Transverse colon (tissue), 4 donors: ENCODE results near the gene MT1H. TPM values are rescaled to one million over a fixed set of nuclear protein-coding genes. Genes with fewer than 3 reads are reported as not detected.

Source experiments
- DNase-seq: peaks from one replicate; pipeline ENCODE4 v3.0.0-alpha.2; 2019
- H3K27ac ChIP-seq, 4 donors: fragments of 200-600 bp; sonication (generic); 2 replicates each; pipeline ENCODE4 v1.5.1; 2016 to 2018; ENCODE audit warnings: inconsistent platforms in 4 of 4
- H3K27me3 ChIP-seq: fragments of 200-600 bp; sonication (generic); 2 replicates; pipeline ENCODE4 v1.5.1; 2017; ENCODE audit warnings: inconsistent platforms
- H3K36me3 ChIP-seq, 4 donors: fragments of 200-600 bp; sonication (generic); 2 replicates each; pipeline ENCODE4 v1.5.1; 2017 to 2019; ENCODE audit warnings: inconsistent platforms in 4 of 4
- H3K4me1 ChIP-seq, 4 donors: fragments of 200-600 bp; sonication (generic); 2 replicates each; pipeline ENCODE4 v1.5.1; 2017 to 2020; ENCODE audit warnings: inconsistent platforms in 4 of 4
- H3K4me3 ChIP-seq, 4 donors: fragments of 200-600 bp; sonication (generic); 1 replicate in 1 of 4; 2 replicates in 3 of 4; pipeline versions ENCODE4 v1.5.1 to v1.6.1; 2017 to 2019; ENCODE audit warnings: inconsistent platforms in 4 of 4
- H3K9me3 ChIP-seq, 2 donors: fragments of 200-600 bp; sonication (generic); 2 replicates each; pipeline ENCODE4 v1.5.1; 2017 to 2019; ENCODE audit warnings: inconsistent platforms in 2 of 2
- EP300 ChIP-seq: sonication (generic); formaldehyde crosslinking; IDR thresholded peaks from one replicate; pipeline ENCODE4 v1.6.1; 2017; ENCODE audit warnings: antibody characterized with exemption, low read depth
- POLR2A ChIP-seq: fragments of 450-650 bp; IDR thresholded peaks from one replicate; pipeline ENCODE4 v1.6.1; 2016; ENCODE audit warnings: antibody characterized with exemption, mild to moderate bottlenecking, moderate library complexity
- POLR2AphosphoS5 ChIP-seq, 3 donors: sonication (generic); formaldehyde crosslinking; IDR thresholded peaks; one replicate each; pipeline ENCODE4 v1.6.1; 2016; ENCODE audit warnings: antibody characterized with exemption in 3 of 3
- WGBS, 2 donors: methylation state at CpG; one replicate each; pipeline ENCODE4 v1.1.5; 2018; ENCODE audit warnings: low coverage in 1 of 2; 5-methylcytosine and 5-hydroxymethylcytosine counted together
- in situ Hi-C, 4 donors: fragments of 200-750 bp; cut with MboI; loops; one replicate each; pipeline versions ENCODE4 v1.15.0 to v1.15.1; 2017; ENCODE audit warnings: low sequenced_read_pairs in 3 of 4, low pct_ligation_motif_present in 1 of 4, low pct_unique_long_range_greater_than_20kb in 1 of 4
- intact Hi-C: fragments of 100-400 bp; cut with DNase I; formaldehyde crosslinking; loops from one replicate; pipeline ENCODE4 v1.15.1; 2023; ENCODE audit warnings: low total_unique reads
- total RNA-seq, 4 donors: library from RNA; depleted of rRNA; stranded (reverse); fragments of >200 nt; gene quantifications; one replicate each; pipeline ENCODE4 v1.1.0, GENCODE V29; 2016
- TF ChIP-seq, protein P1 (sequence below), 5 experiments: fragments of 200-600 bp in 3 of 5; fragments of 450-650 bp in 2 of 5; sonication (generic) in 3 of 5; IDR thresholded peaks; 1 replicate in 2 of 5; 2 replicates in 3 of 5; pipeline ENCODE4 v1.5.1; 2016 to 2017; ENCODE audit warnings: antibody characterized with exemption in 5 of 5, inconsistent platforms in 3 of 5, mild to moderate bottlenecking in 2 of 5, moderate library complexity in 1 of 5

MT1H gene
- total RNA-seq, 4 donors from 2014 or later = 3.0 to 526 (median 5.6) TPM; not detected in 1

DNA sequence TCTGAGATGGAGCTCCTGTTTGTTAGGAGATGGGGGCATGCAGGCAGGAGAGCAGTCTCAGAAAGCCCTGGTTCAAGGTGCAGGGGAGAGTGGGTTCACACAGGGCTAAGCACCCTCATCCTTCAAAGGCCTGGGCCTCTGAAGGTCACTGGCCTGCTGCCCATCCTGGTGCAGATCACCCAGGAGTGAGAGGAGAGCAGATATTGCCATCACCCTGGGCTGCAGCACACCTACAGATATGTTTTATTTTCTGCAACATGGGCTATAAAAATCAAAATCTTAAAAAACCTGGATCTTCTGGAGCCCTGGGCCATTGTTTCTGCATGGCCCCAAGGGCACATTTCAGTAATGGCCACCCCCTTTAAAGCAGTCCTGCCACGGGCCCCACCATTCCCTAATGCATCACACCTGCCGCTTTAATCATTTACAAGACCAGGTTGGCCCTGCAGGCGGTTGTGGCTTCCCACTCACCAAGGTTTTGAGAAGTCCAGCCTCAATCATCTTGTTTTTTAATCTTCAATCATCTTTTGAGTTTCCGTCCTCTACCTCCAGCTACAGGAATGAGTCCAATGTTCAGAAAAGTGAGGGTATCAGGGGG lies 39.9 kb downstream of the MT1H start:
- in situ Hi-C loops (loop anchor here in 3 of 4 donors (5.0 to 10.0 kb wide), 4 partner anchors 125 to 197 kb away; partner anchors contain the start of gene MT3 (in 1 of the 3)), intact Hi-C loops (no loop called here)
- no peak overlapping the region for H3K4me3 ChIP-seq
- no peaks in the 10 kb centered on the region for H3K36me3 ChIP-seq
- H3K4me1 ChIP-seq = no peaks in the 10 kb centered on the region
- DNase-seq = no peak
- TF ChIP-seq EP300 = no peak
- TF ChIP-seq POLR2A = no peak
- no peak for TF ChIP-seq POLR2AphosphoS5 (IDR thresholded peaks at IDR 0.05)
- TF ChIP-seq, protein P1, sequence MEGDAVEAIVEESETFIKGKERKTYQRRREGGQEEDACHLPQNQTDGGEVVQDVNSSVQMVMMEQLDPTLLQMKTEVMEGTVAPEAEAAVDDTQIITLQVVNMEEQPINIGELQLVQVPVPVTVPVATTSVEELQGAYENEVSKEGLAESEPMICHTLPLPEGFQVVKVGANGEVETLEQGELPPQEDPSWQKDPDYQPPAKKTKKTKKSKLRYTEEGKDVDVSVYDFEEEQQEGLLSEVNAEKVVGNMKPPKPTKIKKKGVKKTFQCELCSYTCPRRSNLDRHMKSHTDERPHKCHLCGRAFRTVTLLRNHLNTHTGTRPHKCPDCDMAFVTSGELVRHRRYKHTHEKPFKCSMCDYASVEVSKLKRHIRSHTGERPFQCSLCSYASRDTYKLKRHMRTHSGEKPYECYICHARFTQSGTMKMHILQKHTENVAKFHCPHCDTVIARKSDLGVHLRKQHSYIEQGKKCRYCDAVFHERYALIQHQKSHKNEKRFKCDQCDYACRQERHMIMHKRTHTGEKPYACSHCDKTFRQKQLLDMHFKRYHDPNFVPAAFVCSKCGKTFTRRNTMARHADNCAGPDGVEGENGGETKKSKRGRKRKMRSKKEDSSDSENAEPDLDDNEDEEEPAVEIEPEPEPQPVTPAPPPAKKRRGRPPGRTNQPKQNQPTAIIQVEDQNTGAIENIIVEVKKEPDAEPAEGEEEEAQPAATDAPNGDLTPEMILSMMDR (IDR thresholded peaks at IDR 0.05) = no peak
- H3K9me3 ChIP-seq = no peaks in the 10 kb centered on the region
- 70 to 90% methylated on average over 3 to 4 of the region's 4 CpGs for WGBS, 2 donors
- no peaks in the 10 kb centered on the region for H3K27me3 ChIP-seq
- no peak overlapping the region for H3K27ac ChIP-seq

DNA sequence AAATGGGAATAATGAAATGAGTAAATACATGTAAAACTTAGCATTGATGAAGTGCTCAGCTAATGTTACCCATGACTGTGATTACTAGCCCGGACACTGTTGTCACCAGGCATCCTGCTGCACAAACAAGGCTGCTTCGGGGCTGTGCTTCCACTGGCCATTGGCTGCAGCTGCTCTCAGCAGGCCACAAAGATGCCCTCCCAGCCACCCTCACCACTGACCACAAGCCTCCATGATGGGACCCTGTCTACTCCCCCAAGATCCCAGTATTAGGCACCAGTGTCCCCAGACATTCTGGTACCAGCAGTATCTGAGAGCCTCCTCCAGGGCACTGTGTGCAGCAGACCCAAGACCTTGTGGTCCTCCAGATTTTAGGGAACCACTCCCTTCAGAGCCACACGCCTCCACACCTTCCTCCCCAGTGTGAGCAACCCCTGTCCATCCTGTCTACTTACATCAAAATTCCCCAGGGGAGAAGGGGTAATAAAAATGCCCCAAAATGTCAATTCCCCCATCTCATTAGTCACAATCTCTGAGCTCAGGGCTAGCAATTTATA lies 40.6 kb downstream of the MT1H start:
- whole genome bisulfite sequencing, 2 donors = 65 to 90% methylated on average over 2 to 3 of the region's 3 CpGs
- intact Hi-C loops = no loop called here
- no peaks in the 10 kb centered on the region for H3K27me3 ChIP-seq
- no peaks in the 10 kb centered on the region for H3K4me1 ChIP-seq
- in situ Hi-C loops = no loop called here
- no peak overlapping the region for H3K4me3 ChIP-seq
- H3K9me3 ChIP-seq = no peaks in the 10 kb centered on the region
- H3K36me3 ChIP-seq = no peaks in the 10 kb centered on the region
- no peak for DNase-seq
- TF ChIP-seq, protein P1 (IDR thresholded peaks at IDR 0.05) = no peak
- no peak for TF ChIP-seq POLR2AphosphoS5 (IDR thresholded peaks at IDR 0.05)
- TF ChIP-seq EP300 = no peak
- TF ChIP-seq POLR2A = no peak
- H3K27ac ChIP-seq = no peak overlapping the region

DNA sequence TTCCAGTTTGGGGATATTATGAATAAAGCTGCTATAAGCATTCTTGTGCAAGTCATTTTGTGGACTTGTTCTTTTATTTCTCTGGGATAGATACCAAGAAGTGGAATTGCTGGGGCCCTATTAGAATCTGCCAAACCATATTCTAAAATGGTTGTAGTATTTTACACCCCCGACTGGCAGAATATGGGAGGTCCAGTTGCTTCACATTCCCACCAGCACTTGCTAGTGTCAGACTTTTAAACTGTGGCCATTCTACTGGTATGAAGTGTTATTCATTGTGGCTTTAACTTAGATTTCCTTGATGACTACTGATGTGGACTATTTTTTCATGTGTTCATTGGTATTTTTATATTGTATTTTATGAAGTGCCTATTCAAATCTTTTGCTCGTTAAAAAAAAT lies 42.2 kb downstream of the MT1H start:
- Histone ChIP-seq H3K27ac (no peak overlapping the region), H3K36me3 (no peaks in the 10 kb centered on the region), H3K27me3 (no peaks in the 10 kb centered on the region), H3K9me3 (no peaks in the 10 kb centered on the region), H3K4me3 (no peak overlapping the region), H3K4me1 (no peaks in the 10 kb centered on the region)
- intact Hi-C loops (no loop called here), in situ Hi-C loops (no loop called here)
- WGBS, 2 donors = 91 to 95% methylated on average over 2 of the region's 2 CpGs
- TF ChIP-seq POLR2AphosphoS5 (IDR thresholded peaks at IDR 0.05) = no peak
- TF ChIP-seq EP300 = no peak
- no peak for TF ChIP-seq POLR2A
- TF ChIP-seq, protein P1 (IDR thresholded peaks at IDR 0.05) = no peak
- no peak for DNase-seq

DNA sequence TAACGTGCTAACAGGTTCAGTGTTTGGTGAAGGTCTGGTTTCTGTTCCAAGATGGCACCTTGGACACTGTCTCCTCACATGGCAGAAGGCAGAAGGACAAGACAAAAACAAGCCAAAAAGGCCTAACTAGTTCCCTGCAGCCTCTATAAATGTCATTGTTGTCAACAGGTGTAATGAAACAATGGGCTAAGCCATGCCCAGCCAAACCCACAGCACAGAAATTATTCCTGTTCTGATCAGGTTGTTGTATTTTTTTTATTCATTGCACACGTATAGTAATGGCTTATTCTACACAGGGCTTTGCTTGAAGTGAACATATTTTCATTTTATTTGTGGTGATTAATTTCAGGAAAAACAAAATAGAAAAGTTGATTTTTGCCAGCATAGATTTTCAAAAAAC lies 44.2 kb downstream of the MT1H start:
- intact Hi-C loops (no loop called here), in situ Hi-C loops (no loop called here)

More for the DNA sequence above, 44.2 kb downstream of the MT1H start:
- WGBS, 2 donors = 92 to 94% methylated on average over 2 of the region's 2 CpGs
- no peaks in the 10 kb centered on the region for H3K4me1 ChIP-seq
- H3K36me3 ChIP-seq = no peaks in the 10 kb centered on the region
- H3K9me3 ChIP-seq = no peaks in the 10 kb centered on the region
- H3K4me3 ChIP-seq = no peak overlapping the region
- DNase-seq = no peak
- no peaks in the 10 kb centered on the region for H3K27me3 ChIP-seq
- TF ChIP-seq EP300 (no peak), POLR2AphosphoS5 (IDR thresholded peaks at IDR 0.05) (no peak), POLR2A (no peak)
- TF ChIP-seq, protein P1 (IDR thresholded peaks at IDR 0.05) = no peak
- no peak overlapping the region for H3K27ac ChIP-seq
